HG03280 (cell line): ENCODE data around the gene VTN.

Experiments
- ATAC-seq: cut with Tn5 transposase; IDR thresholded peaks from one replicate; pipeline ENCODE4 v1.9.1; 2021; ENCODE audit warnings: mild to moderate bottlenecking, moderate library complexity; ENCODE audit not compliant: unreplicated experiment

The VTN gene

DNA sequence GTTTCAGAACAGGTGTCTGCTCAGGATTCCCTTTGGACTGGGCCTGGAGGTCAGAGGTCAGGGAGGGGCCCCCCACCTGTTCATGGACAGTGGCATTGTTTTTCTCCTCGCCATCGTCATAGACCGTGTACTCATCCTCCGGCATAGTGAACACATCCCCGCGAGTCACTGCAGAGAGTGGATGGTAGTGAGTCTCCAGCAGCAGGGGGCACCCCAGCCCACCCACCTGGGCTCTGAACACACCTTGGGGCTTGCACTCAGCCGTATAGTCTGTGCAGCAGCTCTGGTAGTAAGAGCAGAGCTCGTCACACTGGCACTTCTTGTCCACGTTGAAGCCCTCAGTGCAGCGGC is 448 bp downstream of the VTN start:
- ATAC-seq, result no peak

DNA sequence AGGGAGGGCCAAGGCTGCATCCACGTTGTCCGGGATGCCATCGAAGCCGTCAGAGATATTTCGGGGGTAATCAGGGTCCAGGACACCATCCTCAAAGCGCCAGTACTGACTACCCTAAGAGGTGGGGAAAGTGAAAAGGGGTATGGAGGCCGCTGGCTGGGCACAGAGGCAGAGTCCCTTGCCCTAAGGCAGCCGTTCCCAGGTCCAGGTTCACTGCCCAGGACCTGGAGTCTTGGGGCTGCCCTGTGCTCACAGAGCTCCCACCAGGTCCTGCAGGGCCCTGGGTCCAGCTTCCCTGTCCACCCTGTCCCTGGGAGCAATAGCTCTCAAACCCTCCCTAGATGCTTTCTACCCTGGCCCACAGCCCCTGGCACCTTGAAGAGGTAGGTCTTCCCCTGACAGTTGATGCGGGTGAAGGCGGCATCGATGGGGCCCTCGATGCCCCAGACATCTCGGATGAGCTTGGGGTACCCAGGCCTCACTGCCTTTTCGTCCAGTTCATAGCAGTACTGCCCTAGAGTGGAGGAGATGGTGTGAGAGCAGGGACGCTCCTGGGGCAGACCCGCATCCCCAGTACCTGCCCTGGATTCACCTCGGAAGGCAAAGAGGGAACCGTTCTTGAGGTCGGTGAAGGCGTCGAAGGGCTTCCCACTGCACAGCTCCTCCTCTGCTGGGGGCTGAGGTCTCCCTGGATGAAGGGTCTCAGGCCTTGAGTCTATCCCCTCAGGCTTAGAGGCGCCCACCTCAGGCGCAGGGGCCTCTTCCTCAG is 1.0 kb downstream of the VTN start:
- no peak for ATAC-seq

DNA sequence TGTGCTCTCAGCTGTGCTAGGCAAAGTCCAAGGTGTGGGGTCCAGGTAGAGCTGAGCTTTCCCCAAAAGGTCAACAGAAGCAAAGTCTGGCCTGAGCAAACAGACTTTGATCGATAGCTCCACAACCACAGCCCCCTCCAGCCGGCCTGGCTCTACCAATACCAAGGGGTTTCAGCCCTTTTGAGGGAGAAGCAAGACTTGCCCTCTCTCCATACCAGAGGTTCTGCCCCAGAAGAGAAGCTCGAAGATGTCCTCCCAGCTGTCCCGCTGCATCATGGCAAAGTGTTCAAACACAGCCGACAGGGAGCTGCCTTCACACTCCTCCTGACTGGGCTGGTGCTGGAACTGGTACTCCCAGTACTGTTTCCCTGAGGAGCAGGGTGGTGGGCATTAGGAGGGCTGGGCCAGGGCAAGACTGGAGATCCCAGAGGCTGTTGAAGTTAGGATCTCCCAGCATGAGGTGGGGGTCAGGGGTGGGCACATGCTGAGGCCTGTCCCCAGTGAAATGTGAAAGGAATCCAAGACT is 1.7 kb downstream of the VTN start:
- no peak for ATAC-seq

DNA sequence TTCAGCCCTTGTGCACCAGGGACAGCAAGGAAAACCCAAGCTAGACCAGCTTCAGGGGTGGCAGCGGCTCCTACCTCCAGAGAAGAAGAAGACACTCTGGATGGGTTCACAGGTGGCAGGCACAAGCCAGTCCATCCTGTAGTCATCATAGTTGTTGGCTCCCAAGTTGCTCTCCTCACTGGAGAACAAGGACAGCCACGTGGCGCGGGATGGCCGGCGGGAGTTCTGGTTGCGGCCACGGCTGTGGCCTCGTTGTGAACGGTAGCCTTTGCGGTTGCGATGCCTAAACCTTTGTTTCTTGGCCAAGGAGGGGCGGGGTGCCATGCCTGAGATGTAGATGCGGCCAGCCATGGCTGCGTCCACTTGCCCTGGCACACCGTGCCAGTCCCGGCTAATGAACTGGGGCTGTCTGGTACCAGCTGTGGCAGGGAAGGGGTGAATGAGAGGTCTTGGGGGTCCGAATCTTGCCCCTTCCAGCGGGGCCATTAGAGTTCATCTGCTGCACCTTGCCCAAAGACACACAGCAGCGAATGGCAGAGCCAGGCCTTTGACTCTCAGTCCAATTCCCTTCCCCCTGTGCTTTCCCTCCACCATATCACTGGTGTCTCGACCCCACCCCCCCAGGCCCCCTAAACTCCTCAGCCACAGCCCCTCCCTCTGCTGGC is 2.3 kb downstream of the VTN start:
- no peak for ATAC-seq

DNA sequence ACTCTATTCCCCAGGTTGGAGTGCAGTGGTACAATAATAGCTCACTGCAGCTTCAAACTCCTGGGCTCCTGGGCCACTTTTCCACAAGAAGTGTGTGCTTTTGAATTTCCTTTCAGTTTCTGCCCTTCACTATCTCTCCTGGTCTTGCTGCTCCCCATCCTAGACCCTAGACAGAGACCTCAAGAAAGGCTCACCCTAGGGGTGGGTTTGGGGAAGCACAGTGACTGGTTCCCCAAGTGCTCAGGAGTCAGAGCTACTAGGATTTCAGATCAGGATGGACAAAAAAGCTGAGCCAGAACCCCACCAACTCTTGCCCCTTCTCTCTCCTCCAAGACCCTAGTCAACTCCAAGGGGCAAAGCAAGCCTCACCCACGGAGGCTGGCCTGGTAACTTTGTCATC is 3.5 kb downstream of the VTN start:
- no peak for ATAC-seq

DNA sequence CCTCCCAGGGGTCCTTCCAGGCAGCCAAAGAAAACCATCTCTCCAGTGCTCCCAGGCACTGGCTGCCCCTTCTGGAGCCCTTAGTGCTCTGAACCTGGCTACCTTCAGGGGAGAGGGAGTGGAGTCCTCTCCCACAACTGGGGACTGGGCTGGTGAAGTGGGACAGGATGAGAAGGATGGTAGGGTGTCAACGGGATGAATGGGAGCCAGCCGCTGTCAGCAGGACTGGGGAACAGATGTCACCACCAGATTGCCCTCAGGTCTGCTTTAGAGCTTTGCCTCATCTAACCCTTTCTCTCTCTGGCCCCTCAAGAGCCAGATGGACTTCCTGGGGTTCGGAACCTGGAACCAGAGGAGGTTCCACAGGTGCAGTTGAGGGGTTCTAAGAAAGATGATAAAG is 4.6 kb downstream of the VTN start:
- no peak for ATAC-seq

DNA sequence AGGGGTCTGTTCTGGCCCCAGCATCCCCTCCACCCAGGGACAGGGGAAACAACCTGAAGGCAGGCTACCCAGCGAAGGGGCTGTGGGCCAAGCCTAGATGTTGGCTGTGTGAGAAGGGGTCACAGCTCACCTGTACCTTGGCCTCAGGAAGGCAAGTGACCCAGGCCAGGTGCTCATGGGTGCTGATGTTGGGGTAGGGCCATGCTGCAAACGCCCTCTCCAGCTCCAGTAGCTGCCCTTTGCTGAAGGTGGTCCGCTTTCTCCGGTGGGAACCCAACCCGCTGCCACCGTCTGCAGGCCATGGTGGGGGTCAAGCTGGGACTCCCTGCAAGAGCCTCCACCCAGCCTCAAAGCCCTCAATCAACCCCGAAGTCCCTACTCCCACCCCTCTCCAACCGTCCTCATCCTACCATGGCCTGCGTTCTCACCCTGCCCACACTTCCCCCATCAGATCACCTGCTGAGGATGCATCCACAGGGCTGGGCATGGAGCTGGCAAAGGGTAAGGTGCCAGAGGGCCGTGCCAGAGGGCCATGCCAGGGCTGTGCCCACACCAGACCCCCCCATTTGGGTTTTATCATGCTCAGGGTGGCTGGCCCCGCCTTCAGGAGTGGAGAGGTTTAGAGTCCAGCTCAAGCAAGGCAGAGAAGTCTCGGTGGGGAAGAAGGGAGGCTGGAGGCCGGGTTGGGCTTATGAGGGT is 5.3 kb downstream of the VTN start, which contains the start of gene SEBOX:
TSS of gene SEBOX (minus strand) at position 535 of the 699 bp plus-strand sequence. CDS start at position 487, 48 bp downstream.
- ATAC-seq, result no peak

DNA sequence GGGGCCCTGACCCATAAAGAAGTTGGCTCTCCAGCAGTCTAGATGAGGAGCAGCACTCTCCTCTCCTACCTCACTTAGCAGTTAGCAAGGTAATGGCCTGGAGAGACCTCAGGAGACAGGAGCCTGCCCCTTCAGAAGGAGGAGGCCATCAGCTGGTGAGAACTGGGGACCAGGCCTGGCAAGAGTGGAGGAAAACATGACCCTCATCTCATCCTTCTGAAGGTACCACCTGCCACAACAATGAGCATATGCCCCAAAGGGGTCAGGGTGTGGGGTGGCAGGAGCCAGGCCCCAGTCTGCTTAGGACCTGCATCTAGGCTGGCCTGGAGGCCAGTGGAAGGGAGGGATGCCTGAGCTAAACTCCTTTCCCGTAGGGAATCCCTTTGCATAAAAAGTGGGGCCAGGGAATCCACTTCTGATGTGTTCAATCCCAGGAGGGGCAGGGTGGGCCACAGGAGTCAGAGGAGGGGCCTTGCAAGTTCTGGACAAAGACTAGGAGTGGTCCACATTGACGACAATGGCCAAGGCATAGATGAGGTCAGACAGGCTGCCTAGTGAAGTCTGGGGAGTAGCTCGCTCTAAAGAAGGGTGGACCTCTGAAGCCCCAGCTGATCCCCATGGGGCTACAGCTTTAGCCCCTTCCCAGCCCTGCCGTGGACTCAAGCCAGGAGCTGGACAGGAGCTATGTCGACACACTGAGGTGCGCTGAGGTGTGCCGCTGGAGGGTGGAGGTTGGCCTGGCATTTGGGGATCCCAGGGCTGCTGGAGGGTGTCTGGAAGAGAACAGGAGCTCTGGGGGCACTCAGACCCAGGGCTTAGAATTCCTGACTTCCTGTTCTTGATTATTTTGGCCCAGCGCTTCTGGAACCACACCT is 6.1 kb downstream of the VTN start:
- no peak for ATAC-seq

DNA sequence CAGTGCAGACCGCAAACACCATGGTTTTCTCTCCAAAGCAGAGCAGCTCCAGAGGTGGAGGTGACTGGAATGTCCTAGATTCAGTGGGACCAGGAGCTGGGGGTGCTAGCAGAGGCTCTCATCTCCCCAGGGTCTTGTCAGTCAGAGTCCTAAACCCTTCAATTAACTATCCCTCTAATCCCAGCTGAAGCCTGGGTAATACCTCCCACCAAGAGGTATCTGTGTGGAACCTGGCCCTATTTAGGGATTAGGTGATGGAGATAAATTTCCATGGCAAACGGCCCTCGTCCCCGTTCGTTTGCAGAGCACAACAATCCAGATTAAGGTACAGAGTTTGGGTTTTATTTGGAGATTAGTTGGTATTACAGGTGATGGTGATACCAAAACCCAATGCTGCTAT is 6.9 kb downstream of the VTN start:
- no peak for ATAC-seq

DNA sequence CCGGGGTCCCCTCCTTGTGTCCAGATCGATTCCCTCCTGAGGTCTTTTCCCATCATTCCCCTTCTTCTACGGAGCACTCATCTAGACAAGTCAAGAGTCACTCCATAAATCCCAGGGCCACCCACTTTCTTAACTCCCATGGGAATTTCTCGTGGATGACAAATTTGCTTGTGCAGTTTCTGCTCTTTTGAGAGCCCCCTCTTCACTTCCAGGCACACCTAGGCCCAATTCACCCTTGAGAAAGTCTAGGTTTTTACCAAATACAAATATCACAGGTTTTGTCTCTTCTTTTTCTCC is 12.3 kb downstream of the VTN start:
- no peak for ATAC-seq

DNA sequence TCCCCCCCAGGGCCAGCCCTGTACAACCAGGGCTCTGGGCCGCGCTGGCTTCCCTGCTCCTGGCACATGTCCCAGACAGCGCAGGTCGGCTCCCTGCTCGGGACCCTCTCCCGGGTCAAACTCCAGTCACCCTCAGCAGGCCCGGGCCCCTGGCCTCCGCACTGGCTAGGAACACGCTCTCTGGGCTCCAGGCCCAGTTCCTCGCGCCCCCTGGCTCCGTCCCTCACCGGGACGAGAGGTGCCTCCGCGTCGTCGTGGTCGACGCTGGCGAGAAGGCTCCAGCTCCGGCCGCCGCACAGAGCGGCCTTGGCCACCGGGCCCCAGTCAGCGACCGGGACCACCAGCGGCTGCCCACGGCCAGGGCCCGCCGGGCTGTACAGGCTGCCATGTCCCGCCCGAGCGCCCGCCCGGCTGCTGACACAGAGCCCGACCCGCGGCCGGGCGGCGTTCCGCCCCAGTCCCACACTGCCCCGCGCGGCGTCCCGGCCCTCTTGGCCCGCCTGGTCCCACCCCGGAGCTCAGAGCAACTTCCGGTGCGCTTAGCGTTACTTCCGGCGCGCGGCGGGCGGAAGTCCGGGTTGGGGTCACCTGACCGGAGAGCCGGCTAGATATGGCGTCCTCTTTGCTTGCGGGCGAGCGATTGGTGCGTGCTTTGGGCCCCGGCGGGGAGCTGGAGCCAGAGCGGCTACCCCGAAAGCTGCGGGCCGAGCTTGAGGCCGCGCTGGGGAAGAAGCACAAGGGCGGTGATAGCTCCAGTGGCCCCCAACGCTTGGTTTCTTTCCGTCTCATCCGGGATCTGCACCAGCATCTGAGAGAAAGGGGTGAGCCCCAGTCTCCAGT is 12.8 kb downstream of the VTN start, which contains the start of gene POLDIP2:
TSS of gene POLDIP2 (minus strand) at position 467 of the 840 bp plus-strand sequence. CDS start at position 388, 79 bp downstream.
- ATAC-seq, result peak; percentile 96

DNA sequence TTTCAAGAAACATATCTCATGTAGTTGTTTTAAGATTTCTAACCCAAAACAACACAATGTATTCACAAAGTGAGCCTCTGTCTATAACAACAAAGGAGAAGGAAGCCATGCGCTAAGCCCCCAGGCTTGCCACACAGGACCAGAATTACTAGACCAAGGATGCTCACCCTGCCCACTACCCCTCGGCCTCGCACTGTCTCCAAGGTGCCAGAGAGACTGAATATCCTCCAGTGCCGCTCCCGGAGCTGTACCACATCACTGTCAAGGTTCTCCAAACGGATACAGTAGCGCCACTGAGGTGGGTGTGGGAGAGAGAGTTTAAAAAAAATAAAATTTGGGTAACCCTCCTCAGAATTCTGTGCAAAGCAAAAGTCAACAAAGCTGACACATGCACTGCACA is 19.8 kb downstream of the VTN start:
- no peak for ATAC-seq

DNA sequence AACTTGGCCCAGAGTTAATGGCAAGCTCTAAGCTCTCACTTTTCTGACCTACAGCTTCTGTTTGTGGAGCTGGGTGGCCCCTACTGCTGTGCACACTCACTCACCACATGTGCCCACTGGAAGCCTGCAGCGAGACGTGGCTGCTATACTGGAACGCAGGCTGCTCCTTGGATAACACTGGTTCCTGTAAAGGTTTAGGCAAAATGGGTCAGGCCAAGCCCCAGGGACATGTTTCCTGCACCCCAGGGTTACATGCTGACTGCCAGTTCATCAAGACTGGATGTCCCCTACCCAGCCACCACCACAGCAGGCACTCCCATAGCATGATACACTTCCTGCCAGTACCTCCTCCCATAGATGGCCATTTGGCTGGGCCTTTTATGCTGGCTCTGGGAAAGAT is 21.1 kb downstream of the VTN start:
- no peak for ATAC-seq

DNA sequence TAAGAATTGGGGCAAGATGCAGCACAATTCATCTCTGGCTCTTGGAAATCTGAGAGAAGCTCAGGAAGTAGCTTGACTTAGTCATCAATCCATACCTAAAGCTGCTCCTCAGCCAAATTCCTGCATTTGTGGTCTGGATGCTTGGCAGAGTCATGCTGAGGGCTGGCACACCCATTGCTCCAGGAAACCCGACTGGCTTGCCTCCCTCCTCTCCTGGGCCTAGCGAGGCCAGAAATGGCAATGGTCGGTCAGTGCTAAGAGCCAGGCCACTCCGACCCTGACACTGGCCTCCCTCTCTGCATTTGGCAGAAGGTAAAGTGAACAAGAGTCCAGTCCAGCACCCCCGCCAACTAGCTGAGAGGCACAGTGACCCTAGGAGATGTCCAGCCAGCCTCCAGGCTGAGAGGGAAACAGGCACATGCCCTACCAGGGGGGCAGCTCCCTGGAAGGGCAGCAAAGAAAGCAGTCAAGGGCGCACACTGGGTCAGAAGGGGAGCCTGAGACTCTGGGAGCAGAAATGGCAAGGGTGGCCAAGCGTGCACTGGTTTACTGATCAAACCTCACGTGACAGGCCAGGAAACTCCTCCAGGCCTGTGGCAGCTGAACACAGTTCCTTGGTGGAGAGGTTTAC is 22.7 kb downstream of the VTN start:
- ATAC-seq, result no peak

DNA sequence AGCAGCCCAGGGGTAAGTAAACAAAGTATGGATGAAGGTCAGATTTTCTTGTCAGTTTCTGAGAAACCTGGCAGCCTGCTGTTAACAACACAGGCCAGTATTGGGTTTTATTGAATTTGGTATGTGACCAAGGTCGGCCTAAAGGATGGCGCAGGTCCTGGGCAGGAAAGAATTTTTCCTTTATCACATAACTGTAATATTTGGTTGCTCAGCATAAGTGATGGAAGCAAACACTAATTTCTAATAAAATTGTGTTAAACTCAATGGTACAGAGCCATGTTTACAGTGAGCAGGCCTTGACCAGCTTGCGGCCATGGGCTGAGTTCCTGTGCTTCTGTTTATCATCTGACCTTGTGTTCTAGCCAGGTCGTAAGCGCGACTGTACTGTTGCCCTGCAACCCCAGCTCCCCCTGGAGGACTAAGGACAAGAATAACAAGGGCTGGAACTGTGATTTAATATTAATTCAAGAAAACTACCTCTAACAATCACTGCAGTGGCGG is 23.3 kb downstream of the VTN start:
- ATAC-seq, result no peak

DNA sequence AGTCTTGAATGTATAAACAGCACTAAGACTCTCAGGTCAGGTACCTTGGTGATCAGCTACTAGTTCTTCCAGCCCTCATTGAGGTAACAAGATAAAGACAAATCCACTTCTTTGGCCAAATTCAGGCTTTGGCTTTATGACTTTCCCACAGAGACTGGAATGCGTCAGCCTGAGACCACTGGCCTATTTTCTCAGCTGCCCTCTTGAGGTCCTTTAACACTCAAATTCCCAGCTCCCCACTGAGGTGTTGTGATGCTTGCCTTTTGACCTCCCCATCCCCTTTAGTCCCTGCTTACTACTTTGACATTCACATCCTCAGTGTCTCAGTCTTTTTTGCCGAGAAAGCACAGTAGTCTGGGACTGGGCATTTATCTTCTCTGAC is 23.9 kb downstream of the VTN start:
- no peak for ATAC-seq

DNA sequence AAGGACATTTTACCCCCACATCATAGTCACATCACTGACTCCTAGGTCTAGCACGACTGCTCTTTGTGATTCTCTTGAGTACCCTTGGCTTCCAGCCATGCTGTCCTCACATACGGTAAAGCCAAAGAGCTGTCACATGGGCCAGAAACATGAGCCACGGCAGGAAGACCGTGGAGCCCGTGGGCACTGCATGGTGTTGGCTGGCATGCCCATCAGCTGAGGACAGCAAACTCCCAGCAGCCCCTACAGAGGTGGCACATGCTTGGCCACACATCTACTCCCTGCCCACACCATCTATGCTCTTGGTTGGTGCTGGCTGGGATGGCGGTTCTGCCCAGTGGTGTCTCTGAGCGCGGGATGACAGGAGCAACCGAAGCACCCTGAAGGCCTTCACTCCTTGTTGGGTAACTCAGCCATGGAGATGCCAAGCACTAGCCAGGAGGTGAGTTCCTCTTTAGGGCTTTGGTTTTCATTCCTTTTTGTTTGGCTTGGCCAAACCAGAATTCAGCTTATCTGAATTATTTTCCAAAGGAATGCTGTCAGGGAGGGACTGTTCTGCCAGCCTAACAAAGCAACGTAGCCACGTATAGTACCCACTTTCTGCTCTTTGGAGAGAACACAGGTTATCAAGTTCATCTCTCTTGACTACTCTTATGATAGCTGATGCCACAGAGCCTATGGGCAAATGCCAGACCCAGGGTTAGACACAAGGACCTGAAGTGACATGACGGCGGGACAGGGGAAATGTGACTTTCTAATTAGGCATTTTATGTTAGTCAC is 24.5 kb downstream of the VTN start:
- no peak for ATAC-seq

DNA sequence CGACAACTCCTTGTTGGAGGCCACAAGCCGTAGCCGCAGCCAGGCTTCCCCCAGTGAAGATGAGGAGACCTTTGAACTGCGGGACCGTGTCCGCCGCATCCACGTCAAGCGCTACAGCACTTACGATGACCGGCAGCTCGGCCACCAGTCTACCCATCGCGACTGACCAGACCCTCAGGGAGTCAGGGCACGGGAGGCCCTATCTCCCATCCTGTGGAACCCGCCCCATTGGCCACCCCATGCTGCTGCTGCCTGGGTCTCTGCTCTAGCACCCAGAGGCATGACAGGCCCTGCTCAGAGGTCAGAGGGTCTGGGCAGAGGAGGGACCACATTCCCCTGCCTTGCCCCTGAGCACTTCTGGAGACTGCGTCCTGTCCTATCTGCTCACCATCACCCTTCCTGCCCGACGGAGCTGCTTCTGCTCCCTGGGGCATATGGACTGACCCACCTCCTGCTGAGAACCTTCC is 25.6 kb downstream of the VTN start:
- ATAC-seq, result no peak

DNA sequence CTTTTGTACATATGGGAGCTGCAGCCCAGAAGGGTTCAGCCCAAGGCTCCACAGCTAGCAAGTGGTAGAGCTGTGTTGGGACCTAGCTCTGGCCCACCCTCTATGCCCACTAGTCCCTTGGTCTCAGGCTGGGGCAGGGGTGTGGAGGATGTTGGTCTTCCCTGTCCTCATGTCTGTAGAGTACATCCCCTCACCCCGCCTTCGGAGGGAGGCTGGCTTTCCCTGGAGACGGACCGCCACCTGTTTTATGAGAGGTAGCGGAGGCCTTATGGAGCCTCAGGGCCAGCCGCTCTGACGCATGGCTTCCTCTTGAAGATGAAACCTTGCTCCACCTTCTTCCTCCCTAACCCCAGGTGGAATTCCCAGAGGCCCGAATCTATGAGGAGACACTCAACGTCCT is 26.1 kb downstream of the VTN start:
- no peak for ATAC-seq
